CD8-positive, alpha-beta memory T cell (primary cell): ENCODE measurements around the gene SMARCD3. TPM values are rescaled to one million over a fixed set of nuclear protein-coding genes. Genes with fewer than 3 reads are reported as not detected.
A peak's percentile ranks its signal among the peaks of the same experiment; 100 is the strongest.

Experiments used
- CTCF ChIA-PET: fragments of 350-600 bp; sonication (Branson Sonifier 250); formaldehyde crosslinking; loops from one replicate; lab custom pipeline; 2021; ENCODE audit warnings: antibody characterized with exemption; lab: Charles Lee
- POLR2A ChIA-PET: fragments of 350-600 bp; sonication (Branson Sonifier 250); formaldehyde crosslinking; loops from one replicate; lab custom pipeline; 2021; ENCODE audit warnings: antibody characterized with exemption; lab: Charles Lee
- DNase-seq, 5 donors: peaks; one replicate each; pipeline versions ENCODE4 v3.0.0 to v3.0.0-alpha.2; 2020 to 2022; ENCODE audit warnings: mixed read lengths in 1 of 5
- H3K27ac ChIP-seq: one replicate; pipeline ENCODE4 v1.7.0; 2013; ENCODE audit warnings: low read depth, mild to moderate bottlenecking, low read length, moderate library complexity
- H3K27me3 ChIP-seq: 2 replicates; pipeline ENCODE4 v1.7.0; 2013; ENCODE audit warnings: low read length, mild to moderate bottlenecking; ENCODE audit not compliant: insufficient read depth, poor library complexity, severe bottlenecking
- H3K36me3 ChIP-seq: 2 replicates; pipeline ENCODE4 v1.7.0; 2013; ENCODE audit warnings: mild to moderate bottlenecking, low read length, moderate library complexity; ENCODE audit not compliant: insufficient read depth
- H3K4me1 ChIP-seq: 2 replicates; pipeline ENCODE4 v1.7.0; 2013; ENCODE audit warnings: mild to moderate bottlenecking, low read length, moderate library complexity; ENCODE audit not compliant: insufficient read depth
- H3K4me3 ChIP-seq: 2 replicates; pipeline ENCODE4 v1.7.0; 2013; ENCODE audit warnings: mild to moderate bottlenecking, low read length
- H3K9me3 ChIP-seq: 2 replicates; pipeline ENCODE4 v1.7.0; 2013; ENCODE audit warnings: mild to moderate bottlenecking, low read length
- H3K27ac Mint-ChIP-seq, 8 donors: one replicate each; pipeline ENCODE4 v1.8.0; 2020 to 2021; ENCODE audit warnings: mixed read lengths in 8 of 8, mild to moderate bottlenecking in 6 of 8, inconsistent platforms in 3 of 8, moderate library complexity in 3 of 8
- H3K27me3 Mint-ChIP-seq, 2 donors: one replicate each; pipeline ENCODE4 v1.8.0; 2020 to 2021; ENCODE audit warnings: mixed read lengths in 2 of 2, mild to moderate bottlenecking in 1 of 2, moderate library complexity in 1 of 2
- H3K36me3 Mint-ChIP-seq, 3 donors: one replicate each; pipeline ENCODE4 v1.8.0; 2020 to 2021; ENCODE audit warnings: mixed read lengths in 3 of 3, inconsistent platforms in 1 of 3, mild to moderate bottlenecking in 1 of 3
- H3K4me1 Mint-ChIP-seq, 3 donors: one replicate each; pipeline ENCODE4 v1.8.0; 2020 to 2021; ENCODE audit warnings: mixed read lengths in 3 of 3, inconsistent platforms in 1 of 3, mild to moderate bottlenecking in 1 of 3
- H3K4me3 Mint-ChIP-seq, 7 donors: one replicate each; pipeline ENCODE4 v1.8.0; 2020 to 2021; ENCODE audit warnings: mixed read lengths in 7 of 7, mild to moderate bottlenecking in 6 of 7, moderate library complexity in 4 of 7, inconsistent platforms in 2 of 7
- H3K9me3 Mint-ChIP-seq, 5 donors: one replicate each; pipeline ENCODE4 v1.8.0; 2020 to 2022; ENCODE audit warnings: mixed read lengths in 5 of 5, mild to moderate bottlenecking in 3 of 5, moderate library complexity in 2 of 5, inconsistent platforms in 1 of 5
- polyA plus RNA-seq: library from polyadenylated mRNA; unstranded; fragments of 300-500 nt; fragmentation: Illumina TruSeq; gene quantifications from one replicate; pipeline ENCODE4 v1.2.3, GENCODE V29; 2021
- total RNA-seq, 2 experiments: library from RNA; stranded (reverse); gene quantifications; one replicate each; pipeline ENCODE4 v1.2.3, GENCODE V29; 2021

Gene SMARCD3
- total and polyA plus RNA-seq, 3 experiments from 2014 or later = 1.8 to 5.7 (median 2.1) TPM

- Mint-ChIP-seq H3K27ac (peak overlapping the region in 2 of 8 donors; percentile 21 to 65), H3K9me3 (no peaks in the 10 kb centered on the region), H3K27me3 (peaks cover 36 to 37% of the 10 kb centered on the region in 2 donors), H3K4me3 (peak overlapping the region; percentile 52 to 84 (median 76)), H3K36me3 (no peaks in the 10 kb centered on the region), H3K4me1 (peaks cover 24 to 46% (median 26%) of the 10 kb centered on the region in 3 donors)
- peaks cover 16% of the 10 kb centered on the region for H3K4me1 ChIP-seq
- H3K4me3 ChIP-seq = no peak overlapping the region
- POLR2A ChIA-PET = no interaction called here
- peak in 1 of 5 donors; percentile 53 for DNase-seq
- CTCF ChIA-PET = interaction anchor here (0.9 kb wide), 1 partner anchor 53 kb away, joined by 3 read pairs; no protein-coding TSS in a partner anchor
- no peaks in the 10 kb centered on the region for H3K9me3 ChIP-seq
- no peaks in the 10 kb centered on the region for H3K36me3 ChIP-seq
- no peak overlapping the region for H3K27ac ChIP-seq
- H3K27me3 ChIP-seq = peaks cover 21% of the 10 kb centered on the region
These were observed 2.8 kb upstream of the SMARCD3 start for GRCh38 chr7:151251328-151251688.

GRCh38 chr7:151250181-151251132 lies 2.0 kb upstream of the SMARCD3 start:
- H3K27ac Mint-ChIP-seq = peak overlapping the region in 3 of 8 donors; percentile 8 to 65 (median 55)
- peaks cover 27% of the 10 kb centered on the region for H3K27me3 ChIP-seq
- ChIA-PET POLR2A (no interaction called here), CTCF (interaction anchor here (0.9 kb wide), 2 partner anchors 14 to 54 kb away, joined by 3 read pairs; no protein-coding TSS in a partner anchor)
- peaks cover 28 to 53% (median 30%) of the 10 kb centered on the region in 3 donors for H3K4me1 Mint-ChIP-seq
- no peak overlapping the region for H3K27ac ChIP-seq
- H3K27me3 Mint-ChIP-seq = peaks cover 34 to 42% of the 10 kb centered on the region in 2 donors
- no peaks in the 10 kb centered on the region for H3K9me3 ChIP-seq
- H3K4me1 ChIP-seq = peaks cover 22% of the 10 kb centered on the region
- peak overlapping the region; percentile 52 to 84 (median 76) for H3K4me3 Mint-ChIP-seq
- no peaks in the 10 kb centered on the region for H3K9me3 Mint-ChIP-seq
- no peaks in the 10 kb centered on the region for H3K36me3 ChIP-seq
- H3K4me3 ChIP-seq = no peak overlapping the region
- peak in 1 of 5 donors; percentile 37 for DNase-seq
- no peaks in the 10 kb centered on the region for H3K36me3 Mint-ChIP-seq

- DNase-seq = peak in 1 of 5 donors; percentile 35
- ChIA-PET CTCF (no interaction called here), POLR2A (no interaction called here)
- peak overlapping the region; percentile 42 to 85 (median 55) for H3K4me3 Mint-ChIP-seq
- no peak overlapping the region for H3K27ac ChIP-seq
- H3K27me3 ChIP-seq = peaks cover 34% of the 10 kb centered on the region
- H3K27me3 Mint-ChIP-seq = peaks cover 31 to 38% of the 10 kb centered on the region in 2 donors
- H3K27ac Mint-ChIP-seq = no peak overlapping the region
- H3K4me3 ChIP-seq = no peak overlapping the region
- no peaks in the 10 kb centered on the region for H3K36me3 Mint-ChIP-seq
- H3K9me3 ChIP-seq = no peaks in the 10 kb centered on the region
- H3K9me3 Mint-ChIP-seq = no peaks in the 10 kb centered on the region
- H3K4me1 ChIP-seq = peaks cover 29% of the 10 kb centered on the region
- H3K4me1 Mint-ChIP-seq = peaks cover 29 to 58% (median 33%) of the 10 kb centered on the region in 3 donors
- no peaks in the 10 kb centered on the region for H3K36me3 ChIP-seq
These were observed 1.2 kb upstream of the SMARCD3 start for GRCh38 chr7:151249732-151250072.

GRCh38 chr7:151249034-151249731 lies 689 bp upstream of the SMARCD3 start:
- H3K27me3 Mint-ChIP-seq = peaks cover 27 to 38% of the 10 kb centered on the region in 2 donors
- Histone ChIP-seq H3K27ac (no peak overlapping the region), H3K4me3 (no peak overlapping the region), H3K27me3 (peaks cover 35% of the 10 kb centered on the region), H3K36me3 (no peaks in the 10 kb centered on the region), H3K4me1 (peaks cover 34% of the 10 kb centered on the region), H3K9me3 (no peaks in the 10 kb centered on the region)
- peak in 2 of 5 donors; percentile 24 to 40 for DNase-seq
- H3K9me3 Mint-ChIP-seq = no peaks in the 10 kb centered on the region
- CTCF ChIA-PET = no interaction called here
- POLR2A ChIA-PET = no interaction called here
- H3K36me3 Mint-ChIP-seq = no peaks in the 10 kb centered on the region
- peak overlapping the region; percentile 42 to 90 (median 56) for H3K4me3 Mint-ChIP-seq
- peak overlapping the region in 3 of 8 donors; percentile 17 to 85 (median 67) for H3K27ac Mint-ChIP-seq
- peaks cover 34 to 63% (median 38%) of the 10 kb centered on the region in 3 donors for H3K4me1 Mint-ChIP-seq

GRCh38 chr7:151247611-151248345 lies 716 bp downstream of the SMARCD3 start:
- Mint-ChIP-seq H3K4me1 (peaks cover 47 to 76% (median 51%) of the 10 kb centered on the region in 3 donors), H3K27ac (peak overlapping the region in 1 of 8 donors; percentile 33), H3K27me3 (peaks cover 23 to 29% of the 10 kb centered on the region in 2 donors), H3K36me3 (no peaks in the 10 kb centered on the region), H3K4me3 (peak overlapping the region; percentile 37 to 92 (median 84)), H3K9me3 (no peaks in the 10 kb centered on the region)
- H3K4me3 ChIP-seq = peak overlapping the region; percentile 43
- ChIA-PET CTCF (interaction anchor here (1.0 to 1.7 kb wide), 6 partner anchors 8 to 105 kb away, joined by 3 to 7 read pairs (median 4); no protein-coding TSS in a partner anchor), POLR2A (interaction anchor here (0.5 to 1.0 kb wide), 3 partner anchors 15 to 130 kb away, joined by 3 to 6 read pairs (median 4); partner anchors contain the start of genes ABCF2 and CHPF2)
- peaks cover 48% of the 10 kb centered on the region for H3K4me1 ChIP-seq
- no peak for DNase-seq
- no peak overlapping the region for H3K27ac ChIP-seq
- H3K9me3 ChIP-seq = no peaks in the 10 kb centered on the region
- H3K36me3 ChIP-seq = no peaks in the 10 kb centered on the region
- peaks cover 35% of the 10 kb centered on the region for H3K27me3 ChIP-seq

- no peaks in the 10 kb centered on the region for H3K9me3 Mint-ChIP-seq
- Histone ChIP-seq H3K9me3 (no peaks in the 10 kb centered on the region), H3K36me3 (no peaks in the 10 kb centered on the region), H3K4me1 (peaks cover 51% of the 10 kb centered on the region), H3K4me3 (no peak overlapping the region), H3K27ac (no peak overlapping the region), H3K27me3 (peaks cover 35% of the 10 kb centered on the region)
- H3K4me1 Mint-ChIP-seq = peaks cover 43 to 70% (median 44%) of the 10 kb centered on the region in 3 donors
- H3K27ac Mint-ChIP-seq = peak overlapping the region in 2 of 8 donors; percentile 33 to 60
- H3K4me3 Mint-ChIP-seq = peak overlapping the region in 6 of 7 donors; percentile 15 to 85 (median 68)
- CTCF ChIA-PET = interaction anchor here (1.0 to 1.7 kb wide), 7 partner anchors 9 to 106 kb away, joined by 3 to 7 read pairs (median 3); no protein-coding TSS in a partner anchor
- peaks cover 17 to 23% of the 10 kb centered on the region in 2 donors for H3K27me3 Mint-ChIP-seq
- POLR2A ChIA-PET = interaction anchor here (0.5 to 1.0 kb wide), 3 partner anchors 15 to 129 kb away, joined by 3 to 6 read pairs (median 4); partner anchors contain the start of genes ABCF2 and CHPF2
- H3K36me3 Mint-ChIP-seq = no peaks in the 10 kb centered on the region
- DNase-seq = no peak
These were observed 1.5 kb downstream of the SMARCD3 start for GRCh38 chr7:151246851-151247580.
